Osteocyte (in vitro differentiated cells): ENCODE results near the gene STIM2. TPM values are rescaled to one million over a fixed set of nuclear protein-coding genes. Genes with fewer than 3 reads are reported as not detected.

Source experiments
- DNase-seq: peaks from one replicate; pipeline ENCODE4 v3.0.0; 2021; ENCODE audit warnings: mixed read lengths; ENCODE audit not compliant: unreplicated experiment; ENCODE audit errors: extremely low spot score
- H3K27ac Mint-ChIP-seq: one replicate; pipeline ENCODE4 v1.8.0; 2021; ENCODE audit warnings: mild to moderate bottlenecking, mixed read lengths; ENCODE audit not compliant: unreplicated experiment
- H3K27me3 Mint-ChIP-seq: one replicate; pipeline ENCODE4 v1.8.0; 2021; ENCODE audit warnings: mixed read lengths; ENCODE audit not compliant: unreplicated experiment
- H3K36me3 Mint-ChIP-seq: one replicate; pipeline ENCODE4 v1.8.0; 2021; ENCODE audit warnings: mixed read lengths; ENCODE audit not compliant: unreplicated experiment
- H3K4me1 Mint-ChIP-seq: one replicate; pipeline ENCODE4 v1.8.0; 2021; ENCODE audit warnings: mixed read lengths; ENCODE audit not compliant: unreplicated experiment
- H3K4me3 Mint-ChIP-seq: one replicate; pipeline ENCODE4 v1.8.0; 2021; ENCODE audit warnings: mild to moderate bottlenecking, moderate library complexity, mixed read lengths; ENCODE audit not compliant: unreplicated experiment
- H3K9me3 Mint-ChIP-seq: one replicate; pipeline ENCODE4 v1.8.0; 2021; ENCODE audit warnings: mixed read lengths; ENCODE audit not compliant: unreplicated experiment
- CTCF ChIP-seq: fragments of 200-600 bp; sonication (generic); IDR thresholded peaks from 2 replicates; pipeline ENCODE4 v1.5.0; 2021; ENCODE audit warnings: antibody characterized with exemption, mild to moderate bottlenecking, moderate library complexity
- total RNA-seq: library from RNA; stranded (reverse); gene quantifications from 2 replicates; pipeline ENCODE4 v1.2.1, GENCODE V29; 2021

STIM2 gene
- total RNA-seq, 1 donor from 2014 or later, result 14.1 TPM

- DNase-seq, result no peak
- TF ChIP-seq CTCF, result no peak
- Mint-ChIP-seq H3K9me3 (peaks cover 7% of the 10 kb centered on the region), H3K36me3 (peaks cover 18% of the 10 kb centered on the region), H3K4me1 (no peaks in the 10 kb centered on the region), H3K27me3 (no peaks in the 10 kb centered on the region), H3K4me3 (no peak overlapping the region), H3K27ac (no peak overlapping the region)
Measured at GRCh38 chr4:27017623-27018022, 157.0 kb downstream of the STIM2 start.

GRCh38 chr4:27018076-27018475, 157.4 kb downstream of the STIM2 start:
- H3K27ac Mint-ChIP-seq, result no peak overlapping the region
- H3K4me3 Mint-ChIP-seq, result no peak overlapping the region
- no peak for TF ChIP-seq CTCF
- no peaks in the 10 kb centered on the region for H3K4me1 Mint-ChIP-seq
- no peak for DNase-seq
- H3K9me3 Mint-ChIP-seq, result peaks cover 7% of the 10 kb centered on the region
- no peaks in the 10 kb centered on the region for H3K27me3 Mint-ChIP-seq
- peaks cover 20% of the 10 kb centered on the region for H3K36me3 Mint-ChIP-seq

DNA sequence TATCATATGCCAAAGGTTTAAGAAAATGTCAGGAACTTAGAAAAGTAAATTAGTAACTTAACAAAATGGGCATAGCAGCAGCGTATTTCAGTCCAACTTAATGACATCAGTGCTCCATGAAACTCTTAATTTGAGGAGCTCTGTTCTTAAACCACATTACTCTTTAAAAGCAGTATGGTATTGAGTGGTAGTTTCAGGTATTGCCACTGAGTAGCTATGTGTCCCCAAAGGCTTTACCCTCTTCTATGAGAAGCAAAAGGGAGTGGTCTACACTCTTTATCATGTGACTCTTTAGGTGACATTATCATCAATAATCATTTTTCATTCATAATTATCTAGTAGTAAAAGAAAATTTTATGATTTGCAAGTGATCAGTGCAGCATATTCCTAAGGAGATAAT, 158.3 kb downstream of the STIM2 start:
- DNase-seq, result no peak
- H3K27ac Mint-ChIP-seq, result no peak overlapping the region
- H3K4me3 Mint-ChIP-seq, result no peak overlapping the region
- H3K27me3 Mint-ChIP-seq, result no peaks in the 10 kb centered on the region
- H3K9me3 Mint-ChIP-seq, result peaks cover 7% of the 10 kb centered on the region
- H3K4me1 Mint-ChIP-seq, result no peaks in the 10 kb centered on the region
- H3K36me3 Mint-ChIP-seq, result peaks cover 20% of the 10 kb centered on the region
- TF ChIP-seq CTCF, result no peak

DNA sequence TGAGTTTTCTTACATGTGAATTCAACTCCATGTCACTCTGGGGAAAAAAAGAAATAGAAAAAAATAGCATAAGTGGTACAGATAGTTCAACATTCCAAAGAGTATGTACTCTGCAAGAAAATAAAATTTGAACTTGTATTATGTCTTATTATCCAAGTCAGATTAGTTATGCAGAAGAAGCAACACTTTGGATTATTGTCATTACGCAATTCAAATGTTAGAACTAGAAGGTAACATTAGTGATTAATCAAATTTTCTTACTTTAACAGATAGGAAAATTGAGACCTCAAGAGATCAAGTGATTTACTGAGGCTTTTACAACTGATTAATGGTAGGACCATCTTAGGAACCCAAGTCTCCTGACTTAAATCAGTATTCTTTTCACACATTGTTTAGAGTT, 159.1 kb downstream of the STIM2 start:
- no peak for DNase-seq
- H3K27ac Mint-ChIP-seq, result no peak overlapping the region
- H3K4me3 Mint-ChIP-seq, result no peak overlapping the region
- H3K4me1 Mint-ChIP-seq, result no peaks in the 10 kb centered on the region
- H3K36me3 Mint-ChIP-seq, result peaks cover 20% of the 10 kb centered on the region
- TF ChIP-seq CTCF, result no peak
- H3K9me3 Mint-ChIP-seq, result peaks cover 7% of the 10 kb centered on the region
- no peaks in the 10 kb centered on the region for H3K27me3 Mint-ChIP-seq

GRCh38 chr4:27020203-27020602, 159.6 kb downstream of the STIM2 start:
- no peaks in the 10 kb centered on the region for H3K27me3 Mint-ChIP-seq
- peaks cover 7% of the 10 kb centered on the region for H3K9me3 Mint-ChIP-seq
- no peak for TF ChIP-seq CTCF
- no peak overlapping the region for H3K27ac Mint-ChIP-seq
- no peak overlapping the region for H3K4me3 Mint-ChIP-seq
- H3K4me1 Mint-ChIP-seq, result no peaks in the 10 kb centered on the region
- peaks cover 20% of the 10 kb centered on the region for H3K36me3 Mint-ChIP-seq
- DNase-seq, result no peak
